Left renal pelvis (tissue), 4 donors: Measurements from ENCODE around the gene AIG1. TPM values are rescaled to one million over a fixed set of nuclear protein-coding genes. Genes with fewer than 3 reads are reported as not detected.
A peak's percentile ranks its signal among the peaks of the same experiment; 100 is the strongest.

ENCODE experiments used
- DNase-seq, 4 donors: peaks; one replicate each; pipeline ENCODE4 v3.0.0-alpha.2; 2013; ENCODE audit warnings: low read depth in 4 of 4, low spot score in 3 of 4
- polyA plus RNA-seq, 4 donors: library from polyadenylated mRNA; unstranded; fragments of 120-200 nt; gene quantifications; one replicate each; pipeline ENCODE4 v1.2.1, GENCODE V29; 2013; ENCODE audit not compliant: insufficient read length in 4 of 4

AIG1 gene
- polyA plus RNA-seq, 4 donors, result 27.8 to 113 (median 100) TPM

- DNase-seq, result no peak
These were observed 127.6 kb downstream of the AIG1 start for GRCh38 chr6:143188292-143188691.

- no peak for DNase-seq
These were observed 130.7 kb downstream of the AIG1 start for GRCh38 chr6:143191361-143191760.

GRCh38 chr6:143192766-143193165 lies 132.1 kb downstream of the AIG1 start:
- DNase-seq, result no peak

GRCh38 chr6:143193571-143194094 lies 132.9 kb downstream of the AIG1 start:
- DNase-seq, result no peak

DNA sequence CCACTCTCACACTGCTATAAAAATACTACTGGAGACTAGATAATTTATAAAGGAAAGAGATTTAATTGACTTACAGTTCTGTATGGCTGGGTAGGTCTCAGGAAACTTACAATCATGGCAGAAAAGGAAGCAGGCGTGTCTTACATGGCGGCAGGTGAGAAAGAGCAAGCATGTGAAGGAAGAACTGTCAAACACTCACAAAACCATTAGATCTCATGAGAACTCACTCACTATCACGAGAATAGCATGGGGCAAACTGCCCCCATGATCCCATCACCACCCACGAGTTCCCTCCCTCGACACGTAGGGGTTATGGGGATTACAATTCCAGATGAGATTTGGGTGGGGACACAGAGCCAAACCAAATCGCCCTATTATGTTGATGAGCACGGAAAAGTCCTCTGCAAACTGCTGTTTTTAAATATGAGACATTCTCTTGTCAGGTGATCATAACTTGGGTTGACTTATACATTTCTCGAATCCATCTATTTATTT lies 133.5 kb downstream of the AIG1 start:
- DNase-seq, result no peak

DNA sequence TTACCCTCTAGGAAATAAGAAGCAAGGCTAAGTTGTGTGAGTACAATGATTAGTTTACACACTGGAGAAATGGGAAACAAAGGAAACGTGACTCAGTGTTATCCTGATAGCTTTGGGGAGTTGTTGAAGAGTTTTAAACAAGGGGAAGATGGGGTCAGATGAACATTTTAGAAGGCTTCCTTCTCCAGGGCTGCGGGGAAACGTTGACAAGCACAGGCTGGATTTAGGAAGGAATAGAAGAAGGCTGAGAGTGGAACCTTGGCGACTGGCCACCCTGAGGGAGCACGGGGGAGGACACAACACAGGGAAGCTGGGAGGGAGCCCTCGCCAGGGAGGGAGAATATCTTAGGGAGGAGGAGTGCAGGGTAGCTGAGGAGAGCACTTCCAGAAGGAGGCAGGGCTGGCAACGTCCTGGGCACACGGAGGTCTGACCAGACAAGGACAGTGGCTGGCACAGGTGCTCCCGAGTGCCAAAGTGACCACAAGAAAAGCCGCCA lies 134.7 kb downstream of the AIG1 start:
- no peak for DNase-seq

- peak; percentile 18 to 49 (median 22) for DNase-seq
These were observed 136.0 kb downstream of the AIG1 start for GRCh38 chr6:143196525-143197225.

DNA sequence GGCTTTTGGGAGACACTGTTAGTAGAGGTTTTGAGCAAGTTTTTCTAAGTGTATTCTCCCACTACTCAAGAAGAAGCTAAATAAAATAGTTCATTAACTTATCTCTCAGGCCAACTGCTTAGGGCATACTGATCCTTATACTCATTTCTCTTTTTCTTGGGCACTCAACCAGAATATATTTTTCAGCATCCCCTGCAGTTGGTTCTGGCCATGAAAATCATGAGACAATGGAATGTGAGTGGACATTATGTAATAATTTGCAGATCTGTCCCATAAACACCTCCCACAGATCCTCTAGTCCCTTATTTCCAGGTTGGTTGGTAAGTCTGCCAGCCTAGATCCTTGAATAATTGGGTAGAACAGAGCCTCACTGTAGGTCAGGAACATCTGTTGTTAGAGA lies 136.7 kb downstream of the AIG1 start:
- no peak for DNase-seq

DNA sequence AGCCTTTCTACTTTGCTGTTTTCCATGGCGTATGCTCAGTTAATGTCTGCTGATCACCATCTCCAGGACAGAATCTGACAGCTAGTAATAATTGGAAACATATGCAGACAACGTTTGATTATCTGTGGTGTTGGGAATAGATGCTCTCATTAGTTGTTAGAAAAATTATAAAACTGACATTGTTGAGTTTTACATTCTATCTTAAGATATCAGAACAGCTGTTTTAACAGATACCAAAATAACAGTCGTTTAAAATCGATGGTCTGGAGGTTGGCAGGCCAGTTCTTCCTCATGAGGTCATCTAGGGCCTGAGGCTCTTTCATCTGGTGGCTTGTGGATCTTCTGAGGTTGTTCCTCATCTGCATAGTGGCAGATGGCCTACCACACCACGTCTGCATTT lies 137.6 kb downstream of the AIG1 start:
- DNase-seq, result no peak

DNA sequence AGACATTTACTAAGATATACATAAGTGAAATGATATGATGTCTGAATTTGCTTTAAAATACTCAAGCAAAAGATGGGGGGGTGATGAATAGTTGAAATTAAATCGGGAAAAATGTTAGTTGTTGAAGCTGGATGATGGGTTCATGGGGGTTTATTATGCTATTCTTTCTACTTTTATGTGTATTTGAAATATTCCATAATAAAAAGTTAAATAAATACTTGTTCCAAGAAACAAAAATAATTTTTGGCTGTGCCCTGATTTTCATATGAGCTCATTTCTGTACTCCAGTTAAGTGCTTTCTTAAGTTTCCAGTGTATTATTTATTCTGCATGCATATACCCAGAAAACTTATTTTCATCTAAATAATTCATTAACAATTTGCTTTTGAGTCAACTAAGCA lies 138.6 kb downstream of the AIG1 start:
- DNase-seq, result no peak

- DNase-seq, result no peak
These were observed 139.6 kb downstream of the AIG1 start for GRCh38 chr6:143200167-143200770.

DNA sequence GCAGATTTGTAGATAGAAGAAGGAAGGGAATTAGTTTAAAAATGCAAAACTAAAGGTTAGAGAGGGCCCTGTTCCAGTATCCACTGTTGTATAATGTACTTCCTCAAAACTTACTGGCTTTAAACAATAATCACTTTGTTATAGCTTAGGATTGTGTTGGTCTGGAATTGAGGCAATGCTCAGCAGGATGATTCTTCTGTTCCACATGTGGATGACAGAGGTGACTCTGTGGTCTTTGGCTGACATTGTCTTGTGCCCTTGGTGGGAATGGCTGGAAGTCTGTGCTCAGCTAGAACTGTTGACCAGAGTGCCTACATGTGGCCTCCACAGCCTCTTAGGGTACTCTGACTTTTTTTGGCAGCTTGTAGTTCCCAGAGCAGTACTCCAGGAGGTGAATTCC lies 143.4 kb downstream of the AIG1 start:
- no peak for DNase-seq

DNA sequence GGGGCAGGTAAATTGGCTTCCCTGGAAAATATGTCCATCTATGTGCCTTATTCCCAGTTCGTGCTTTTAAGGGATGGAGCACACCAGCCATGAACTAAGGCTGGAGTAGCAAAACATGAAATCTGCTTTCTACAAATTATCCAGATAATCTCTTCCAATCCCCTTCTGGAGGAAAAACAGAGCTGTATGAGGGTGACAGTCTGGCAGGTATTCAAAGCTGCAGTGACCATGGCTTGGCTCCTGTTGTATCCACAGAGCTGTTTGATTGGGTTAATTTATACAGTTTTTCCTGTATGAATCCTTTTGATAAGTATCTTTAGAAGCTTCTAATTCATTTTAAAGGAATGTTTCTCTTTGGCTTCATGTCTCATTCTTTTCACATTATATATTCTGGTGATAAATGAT lies 144.4 kb downstream of the AIG1 start:
- DNase-seq, result no peak

DNA sequence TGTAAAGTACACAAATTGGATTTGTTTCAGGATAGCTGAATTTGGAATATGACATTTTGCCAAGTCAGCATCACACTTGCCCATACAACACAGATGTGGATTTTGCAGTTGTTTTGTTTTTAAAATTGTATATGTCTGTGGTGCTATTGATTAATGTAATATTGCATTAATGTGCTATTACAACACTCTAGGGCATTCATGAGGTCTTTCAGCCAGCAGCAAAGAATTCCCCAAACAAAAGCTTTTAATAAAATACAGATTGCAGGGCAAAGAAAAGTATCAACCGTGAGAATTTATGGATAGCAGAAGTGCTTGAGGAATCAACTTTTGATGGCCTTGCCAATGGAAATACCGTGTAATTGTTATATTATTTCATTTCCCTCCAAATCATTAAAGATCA lies 144.9 kb downstream of the AIG1 start:
- DNase-seq, result no peak

DNA sequence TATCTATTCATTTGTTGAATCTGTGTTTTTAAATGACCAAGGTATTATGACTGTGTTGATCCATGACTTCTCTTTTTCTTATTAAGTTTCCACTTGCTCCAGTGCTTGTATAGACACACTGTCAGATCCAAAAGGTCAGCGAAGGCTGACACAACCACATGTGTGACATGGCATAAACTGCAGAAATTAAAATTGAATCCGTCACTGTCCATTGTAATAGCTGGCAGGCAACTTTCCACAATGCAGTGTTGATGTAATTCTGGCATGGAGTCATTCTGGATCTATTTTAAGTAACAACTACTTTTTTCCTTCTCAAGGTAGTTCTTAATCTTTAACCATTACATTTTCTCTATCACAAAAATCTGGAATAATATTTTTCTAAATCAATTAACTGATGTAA lies 145.3 kb downstream of the AIG1 start:
- DNase-seq, result no peak

GRCh38 chr6:143206550-143206949 lies 145.9 kb downstream of the AIG1 start:
- DNase-seq, result no peak

DNA sequence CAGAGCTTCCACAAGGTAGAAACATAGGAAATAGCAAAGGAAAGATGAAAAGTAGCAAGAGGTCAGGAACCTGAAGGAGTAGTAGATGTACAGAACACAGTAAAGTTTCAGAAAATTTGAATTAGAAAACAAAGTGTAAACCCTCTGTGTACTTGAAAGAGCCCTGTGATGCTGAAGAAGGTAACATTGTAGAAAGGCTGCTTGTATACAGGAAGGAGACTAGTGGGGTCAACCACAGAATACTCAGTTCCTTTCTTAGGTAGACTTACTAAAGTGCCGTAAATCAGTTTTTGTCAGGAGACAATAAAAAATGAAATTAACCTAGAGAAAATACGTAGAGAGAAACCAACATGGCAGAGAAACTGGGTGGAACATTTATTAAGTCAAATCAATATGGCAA lies 149.7 kb downstream of the AIG1 start:
- no peak for DNase-seq

DNA sequence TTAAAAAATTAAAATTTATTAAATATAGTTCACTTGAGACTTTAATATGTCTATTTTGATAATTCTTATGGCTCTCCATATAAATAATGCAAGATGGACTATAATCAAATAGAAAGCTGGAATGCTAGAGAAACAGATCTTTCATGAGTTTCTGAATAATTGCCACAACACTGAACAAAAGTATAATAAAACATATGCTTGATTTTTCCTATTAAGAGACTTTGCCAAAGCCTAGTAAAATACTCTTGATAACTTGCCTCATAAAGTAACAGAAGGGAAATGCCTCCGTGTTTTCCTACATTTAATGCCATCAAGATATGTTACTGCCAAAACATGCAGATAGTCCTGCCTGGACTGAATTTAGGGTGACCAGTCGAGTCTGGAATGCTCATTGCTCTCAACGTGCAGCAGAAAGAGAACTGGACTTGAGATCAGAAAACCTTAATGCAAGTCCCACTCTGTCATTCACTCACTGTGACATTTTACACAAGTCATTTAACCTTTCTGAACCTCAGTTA lies 153.2 kb downstream of the AIG1 start:
- no peak for DNase-seq

- DNase-seq, result no peak
These were observed 154.7 kb downstream of the AIG1 start for GRCh38 chr6:143215363-143215762.

GRCh38 chr6:143215771-143216170 lies 155.1 kb downstream of the AIG1 start:
- no peak for DNase-seq

DNA sequence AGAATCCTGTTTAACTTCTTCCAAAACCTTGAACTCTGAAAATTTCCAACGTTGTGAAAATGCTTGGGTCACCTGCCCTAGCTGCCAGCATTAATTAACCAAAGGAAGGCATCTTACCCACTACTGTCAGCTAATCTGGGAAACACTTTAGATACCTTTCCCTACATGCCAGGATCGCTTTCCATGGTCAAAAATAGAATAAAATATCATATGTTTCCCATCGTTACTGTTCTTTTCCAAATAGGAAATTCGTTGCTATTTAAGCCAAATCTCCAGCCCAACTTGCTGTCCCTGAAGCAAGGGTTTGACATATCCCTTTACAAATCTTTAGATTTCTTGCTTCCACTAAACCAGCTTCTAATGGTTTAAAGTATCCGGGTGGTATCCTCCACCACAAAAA lies 157.5 kb downstream of the AIG1 start:
- DNase-seq, result no peak

DNA sequence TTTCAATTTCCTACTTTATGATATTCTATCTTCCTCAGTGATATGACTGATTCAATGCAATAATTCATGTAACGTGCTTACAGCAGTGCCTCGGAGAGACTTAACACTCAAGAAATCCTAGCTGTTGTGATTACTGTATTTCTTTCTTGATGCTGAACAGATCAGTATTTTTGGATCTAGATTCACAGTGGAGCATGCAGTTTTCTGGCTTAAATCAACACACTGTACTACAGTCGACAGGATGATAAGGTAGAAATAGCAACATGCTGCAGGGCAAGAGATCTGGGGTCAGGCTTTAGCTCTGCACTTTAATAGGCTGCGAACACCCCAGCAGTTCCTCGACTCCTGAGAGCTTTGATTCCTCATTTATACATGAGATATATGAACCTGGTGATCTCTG lies 161.0 kb downstream of the AIG1 start:
- DNase-seq, result no peak
